Fibroblast of mammary gland (primary cell): ENCODE results near the gene PLEKHJ1.

ENCODE experiments used
- DNase-seq: peaks from one replicate; pipeline ENCODE4 v3.0.0-alpha.2; 2010; ENCODE audit warnings: low read depth
- H3K4me3 ChIP-seq: 2 replicates; pipeline ENCODE4 v1.5.1; 2011; ENCODE audit warnings: low read depth, mild to moderate bottlenecking, low read length, moderate library complexity; ENCODE audit not compliant: control insufficient read depth
- CTCF ChIP-seq: conservative IDR thresholded peaks from 2 replicates; pipeline ENCODE4 v1.5.1; 2011; ENCODE audit warnings: low read depth, low read length, inconsistent platforms; ENCODE audit not compliant: control insufficient read depth, insufficient read depth

PLEKHJ1 gene

GRCh38 chr19:2247433-2248101 lies 11.4 kb upstream of the PLEKHJ1 start:
- no peak for TF ChIP-seq CTCF
- no peak for DNase-seq
- no peak overlapping the region for H3K4me3 ChIP-seq

- no peak for TF ChIP-seq CTCF
- DNase-seq = peak; percentile 73
- no peak overlapping the region for H3K4me3 ChIP-seq
Observed at GRCh38 chr19:2246801-2247361, 10.8 kb upstream of the PLEKHJ1 start.

DNA sequence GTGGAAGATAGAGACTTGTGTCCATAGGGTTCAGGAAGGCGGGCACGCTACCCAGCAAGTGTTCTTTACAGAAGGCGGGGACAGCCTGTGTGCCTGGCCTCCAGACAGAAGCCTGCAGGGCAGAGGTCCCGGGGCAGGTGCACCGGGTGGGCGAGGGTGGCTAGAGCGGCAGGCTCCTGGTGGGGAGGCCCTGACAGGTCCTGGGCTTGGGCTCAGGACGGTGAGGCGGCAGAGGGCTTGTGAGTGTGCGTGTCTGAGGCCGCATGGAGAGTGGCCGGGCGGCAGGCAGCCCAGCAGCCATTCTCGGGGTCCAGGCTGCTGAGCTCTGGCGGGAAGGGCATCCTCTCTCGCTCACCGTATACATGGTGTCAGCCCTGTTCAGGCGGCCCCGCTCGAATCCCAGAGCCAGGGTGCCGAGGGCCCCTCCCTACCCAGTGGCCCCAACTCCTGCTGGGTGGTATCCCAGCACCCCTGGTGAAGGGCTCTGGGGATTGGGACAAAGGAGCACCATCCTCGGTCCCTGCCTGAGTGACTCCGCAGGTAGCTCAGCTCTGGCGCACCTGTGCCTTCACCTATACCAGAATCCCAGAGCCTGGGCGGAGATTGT lies 10.0 kb upstream of the PLEKHJ1 start:
- TF ChIP-seq CTCF = no peak
- DNase-seq = no peak
- no peak overlapping the region for H3K4me3 ChIP-seq

DNA sequence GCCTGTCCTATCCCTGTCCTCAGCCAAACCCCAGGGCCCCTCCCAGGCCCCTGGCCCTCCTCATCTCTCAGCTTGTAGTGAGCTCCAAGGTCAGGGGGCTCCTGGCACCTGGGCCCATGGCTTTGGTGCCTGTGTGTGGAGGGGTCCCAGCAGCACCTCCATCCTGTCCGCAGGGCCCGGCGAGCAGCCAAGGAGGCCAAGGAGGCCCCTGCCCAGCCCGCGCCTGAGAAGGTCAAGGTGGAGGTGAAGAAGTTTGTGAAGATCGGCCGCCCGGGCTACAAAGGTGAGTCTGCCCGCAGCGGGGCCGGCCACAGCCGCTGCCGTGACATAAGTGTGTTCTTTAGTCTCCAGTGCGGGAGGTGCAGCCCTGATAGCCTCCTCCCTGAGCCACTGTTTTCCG lies 9.1 kb upstream of the PLEKHJ1 start:
- DNase-seq = no peak
- H3K4me3 ChIP-seq = no peak overlapping the region
- TF ChIP-seq CTCF = no peak

DNA sequence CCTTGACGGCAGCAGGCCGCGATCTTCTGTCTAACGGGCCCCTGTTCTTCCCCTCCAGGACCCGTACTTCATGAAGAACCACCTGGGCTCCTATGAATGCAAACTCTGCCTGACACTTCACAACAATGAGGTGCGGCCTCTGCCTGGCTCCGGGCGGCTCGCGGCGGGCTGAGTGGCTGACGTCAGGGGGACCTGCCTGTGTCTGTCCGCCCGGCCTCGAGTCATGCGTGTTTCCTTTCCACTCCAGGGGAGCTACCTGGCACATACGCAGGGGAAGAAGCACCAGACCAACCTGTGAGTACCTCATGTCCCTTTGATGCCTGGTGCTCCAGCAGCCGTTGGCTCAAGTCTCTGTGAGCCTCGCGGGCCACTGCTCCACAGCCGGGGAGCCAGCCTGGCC lies 8.4 kb upstream of the PLEKHJ1 start:
- no peak for DNase-seq
- no peak overlapping the region for H3K4me3 ChIP-seq
- TF ChIP-seq CTCF = no peak

- no peak for TF ChIP-seq CTCF
- no peak for DNase-seq
- no peak overlapping the region for H3K4me3 ChIP-seq
Observed at GRCh38 chr19:2244125-2244411, 7.9 kb upstream of the PLEKHJ1 start.
